ENCODE results near the gene IDI2.
"Not testable (repeated sequence)": the region's sequence is repeated elsewhere in the genome, so short reads cannot be mapped to it uniquely, and the experiment has no call there.

The IDI2 gene

DNA sequence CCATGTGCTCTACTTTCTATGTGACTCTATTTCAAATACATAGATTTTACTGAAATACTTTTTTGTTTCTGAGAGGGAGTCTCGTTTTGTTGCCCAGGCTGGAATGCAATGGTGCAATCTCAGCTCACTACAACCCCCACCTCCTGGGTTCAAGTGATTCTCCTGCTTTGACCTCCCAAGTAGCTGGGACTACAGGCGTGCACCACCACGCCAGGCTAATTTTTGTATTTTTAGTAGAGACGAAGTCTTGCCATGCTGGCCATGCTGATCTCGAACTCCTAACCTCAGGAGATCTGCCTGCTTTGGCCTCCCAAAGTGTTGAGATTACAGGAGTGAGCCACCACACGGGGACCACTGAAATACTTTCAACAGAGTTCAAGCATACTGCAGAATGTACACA lies 19.8 kb upstream of the IDI2 start:
- DNase-seq: no peak

DNA sequence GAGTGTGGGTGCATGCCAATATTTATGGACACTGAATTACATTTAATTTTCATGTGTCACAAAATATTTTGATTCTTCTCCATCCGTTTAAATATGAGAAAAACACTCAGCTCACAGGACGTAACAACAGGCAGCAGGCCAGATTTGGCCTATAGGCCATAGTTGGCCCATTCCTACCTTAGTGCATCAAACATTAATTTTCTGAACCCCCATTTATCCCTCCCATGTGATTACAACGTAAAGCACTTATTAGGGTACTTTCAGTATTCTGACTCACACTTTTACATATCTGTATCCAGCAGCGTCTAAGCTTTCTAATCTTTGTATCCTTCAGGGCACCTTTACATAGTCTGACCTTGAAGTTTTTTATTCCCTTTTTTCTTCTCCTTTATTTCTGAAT lies 19.3 kb upstream of the IDI2 start:
- no peak for DNase-seq

GRCh38 chr10:1044146-1044545 lies 18.5 kb upstream of the IDI2 start:
- no peak for DNase-seq

DNA sequence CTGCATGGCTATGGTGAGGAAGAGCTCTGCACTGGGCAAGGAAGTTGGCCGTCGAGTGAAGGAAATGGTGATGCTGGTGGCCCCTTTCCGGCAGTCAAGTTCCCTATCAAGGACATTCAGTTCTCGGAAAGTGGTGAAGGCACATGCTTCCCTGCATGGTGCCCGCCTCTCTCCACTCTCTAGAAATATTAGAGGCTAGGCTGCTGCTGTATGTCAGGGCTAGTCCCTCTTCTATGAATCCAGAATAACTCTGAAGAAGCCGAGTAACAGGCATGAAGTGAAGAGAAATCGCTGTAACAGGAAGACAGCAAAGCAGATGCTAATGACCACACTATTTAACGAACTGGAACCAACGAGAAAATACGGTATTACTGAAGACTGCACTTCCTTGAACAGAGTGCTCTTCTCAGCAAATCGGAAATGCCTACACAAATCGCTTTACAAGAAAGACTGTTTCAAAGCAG lies 17.9 kb upstream of the IDI2 start:
- no peak for DNase-seq

DNA sequence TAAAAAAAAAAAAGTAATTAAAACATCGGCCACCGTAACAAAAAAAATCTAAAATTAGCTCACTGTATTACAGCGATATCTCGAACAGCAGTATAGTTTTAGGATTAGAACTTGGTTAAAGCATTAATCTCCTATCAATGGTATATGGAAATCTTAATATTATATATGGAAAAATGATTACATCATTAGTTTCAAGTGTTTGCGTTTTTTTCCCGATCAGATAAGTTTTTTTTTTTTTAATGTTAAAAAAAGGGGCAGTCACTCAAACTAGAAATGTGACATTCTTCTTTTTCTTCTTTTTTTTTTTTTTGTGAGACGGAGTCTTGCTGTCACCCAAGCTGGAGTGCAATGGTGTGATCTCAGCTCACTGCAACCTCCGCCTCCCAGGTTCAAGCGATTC lies 15.9 kb upstream of the IDI2 start:
- DNase-seq: no peak

GRCh38 chr10:1040133-1040532 lies 14.5 kb upstream of the IDI2 start:
- no peak for DNase-seq

DNA sequence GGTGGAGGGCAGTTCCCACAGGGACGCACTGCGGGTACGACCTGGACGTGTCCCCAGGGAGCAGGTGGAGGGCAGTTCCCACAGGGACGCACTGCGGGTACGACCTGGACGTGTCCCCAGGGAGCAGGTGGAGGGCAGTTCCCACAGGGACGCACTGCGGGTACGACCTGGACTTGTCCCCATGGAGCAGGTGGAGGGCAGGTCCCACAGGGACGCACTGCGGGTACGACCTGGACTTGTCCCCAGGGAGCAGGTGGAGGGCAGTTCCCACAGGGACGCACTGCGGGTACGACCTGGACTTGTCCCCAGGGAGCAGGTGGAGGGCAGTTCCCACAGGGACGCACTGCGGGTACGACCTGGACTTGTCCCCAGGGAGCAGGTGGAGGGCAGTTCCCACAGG lies 13.1 kb upstream of the IDI2 start:
- DNase-seq: not testable (repeated sequence)

DNA sequence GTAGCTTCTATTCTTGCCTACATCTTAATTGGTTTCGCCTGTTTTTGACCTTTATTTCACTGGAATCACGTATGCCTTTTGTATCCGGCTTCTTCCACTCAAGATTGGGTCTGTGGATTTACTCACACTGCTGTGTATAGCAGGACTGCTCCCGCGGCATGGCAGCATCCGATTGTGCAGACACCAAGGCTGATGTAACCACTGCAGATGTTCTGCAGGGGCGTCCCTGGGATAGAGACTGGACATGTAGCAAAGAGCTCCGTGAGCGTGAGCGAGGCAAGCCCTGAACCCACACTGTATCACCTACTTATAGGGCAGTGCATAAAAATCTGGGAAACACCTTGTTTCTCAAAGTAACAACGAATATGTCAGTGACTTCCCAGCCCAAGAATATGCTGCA lies 11.4 kb upstream of the IDI2 start:
- DNase-seq: no peak

DNA sequence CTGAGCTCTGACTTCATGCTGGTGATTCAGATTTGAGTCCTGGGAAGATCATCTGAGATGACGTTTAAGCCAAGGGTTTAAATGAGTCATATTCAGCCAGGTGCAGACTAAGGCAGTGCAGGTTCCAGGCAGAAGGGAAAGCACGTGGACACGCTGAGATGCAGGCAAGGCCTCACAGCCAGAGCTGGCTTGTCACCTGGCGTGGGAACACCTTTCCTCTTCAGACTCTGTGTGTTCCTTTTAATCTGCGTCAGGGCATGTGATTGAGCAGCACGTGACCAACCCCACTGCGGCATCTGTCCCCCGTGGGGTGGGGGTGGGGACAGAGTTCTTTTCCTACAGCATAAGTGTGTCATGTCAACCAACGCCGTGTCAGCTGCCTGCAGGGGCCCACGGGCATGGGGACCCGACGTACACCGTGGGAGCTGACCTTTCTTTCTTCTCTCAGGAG lies 10.7 kb upstream of the IDI2 start:
- DNase-seq: no peak

GRCh38 chr10:1035201-1035600 lies 9.5 kb upstream of the IDI2 start:
- DNase-seq: no peak

DNA sequence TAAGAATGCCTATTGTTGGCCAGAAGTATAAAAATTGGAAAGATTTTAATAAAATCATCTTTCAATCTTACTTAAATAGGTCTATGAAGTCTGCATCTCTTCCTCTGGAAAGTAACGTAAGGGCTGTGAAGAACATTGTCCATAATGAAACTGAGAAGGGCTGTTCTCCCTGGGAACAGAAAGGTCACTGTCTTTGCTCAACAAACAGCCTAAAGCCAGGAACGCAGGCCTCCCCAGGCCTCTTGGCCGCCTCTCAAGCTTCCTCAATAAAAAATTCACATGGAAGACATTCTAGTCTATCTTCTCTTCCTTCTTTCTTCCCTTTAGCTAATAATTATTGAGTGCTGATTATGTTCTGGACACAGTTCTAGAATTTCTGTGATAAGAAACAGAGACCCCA lies 9.1 kb upstream of the IDI2 start:
- DNase-seq: no peak

GRCh38 chr10:1033601-1034000 lies 7.9 kb upstream of the IDI2 start:
- DNase-seq: no peak

DNA sequence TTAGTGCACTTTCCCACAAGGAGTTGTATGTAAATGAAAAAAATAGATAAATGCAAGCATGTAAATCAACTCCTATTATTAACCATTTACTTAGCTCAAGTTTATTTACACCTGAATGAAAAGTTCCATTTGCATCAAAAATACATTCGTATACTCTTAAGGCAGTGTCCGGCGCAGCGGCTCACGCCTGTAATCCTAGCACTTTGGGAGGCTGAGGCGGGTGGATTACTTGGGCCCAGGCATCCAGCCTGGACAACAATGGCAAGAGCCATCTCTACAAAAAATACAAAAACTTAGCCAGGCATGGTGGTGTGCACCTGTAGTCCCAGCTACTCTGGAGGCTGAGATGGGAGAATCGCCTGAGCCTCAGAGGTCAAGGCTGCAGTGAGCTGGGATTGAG lies 4.2 kb upstream of the IDI2 start:
- DNase-seq: no peak

DNA sequence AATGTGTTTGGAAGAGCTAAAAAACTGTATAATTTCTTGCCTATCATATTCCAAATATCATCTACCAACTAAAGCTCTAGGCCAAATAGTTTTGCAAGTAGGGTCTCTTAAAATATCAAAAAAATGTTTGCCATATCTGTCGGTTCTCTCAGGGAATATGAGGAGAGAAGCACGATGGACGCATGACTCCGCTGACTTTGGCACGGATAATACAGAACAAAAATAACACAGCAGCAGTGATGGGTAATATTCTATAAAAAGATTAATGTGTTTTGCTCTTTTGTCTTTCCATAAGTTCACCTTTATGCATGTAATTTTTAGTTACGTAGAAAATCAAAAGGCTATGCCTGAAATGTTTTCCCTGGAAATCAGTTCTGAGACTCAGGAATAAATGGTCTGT lies 919 bp upstream of the IDI2 start:
- DNase-seq: no peak

GRCh38 chr10:1024103-1024502 lies 1.6 kb downstream of the IDI2 start:
- no peak for DNase-seq

DNA sequence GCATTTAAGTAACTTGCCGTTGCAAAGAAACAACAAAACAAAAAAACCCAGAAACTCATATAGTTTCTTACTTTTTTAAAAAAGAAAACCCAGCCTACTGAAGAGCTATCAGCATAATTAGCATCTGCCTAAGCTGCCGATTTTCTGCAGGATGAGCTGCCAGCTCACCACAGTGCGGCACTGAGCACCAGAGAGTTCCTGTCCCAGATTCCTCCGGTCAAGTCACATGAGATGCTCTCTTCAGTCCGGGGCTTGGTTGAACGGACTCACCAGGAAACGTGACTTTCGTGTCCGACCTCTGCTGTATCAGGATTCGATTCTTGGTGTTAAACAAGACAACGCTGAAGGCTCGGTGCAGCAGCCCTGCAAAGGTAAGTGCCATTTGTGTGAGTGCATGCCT lies 3.2 kb downstream of the IDI2 start:
- DNase-seq: no peak

- no peak for DNase-seq
These were observed 4.7 kb downstream of the IDI2 start for GRCh38 chr10:1020958-1021357.

GRCh38 chr10:1020460-1020859 lies 5.2 kb downstream of the IDI2 start:
- no peak for DNase-seq

DNA sequence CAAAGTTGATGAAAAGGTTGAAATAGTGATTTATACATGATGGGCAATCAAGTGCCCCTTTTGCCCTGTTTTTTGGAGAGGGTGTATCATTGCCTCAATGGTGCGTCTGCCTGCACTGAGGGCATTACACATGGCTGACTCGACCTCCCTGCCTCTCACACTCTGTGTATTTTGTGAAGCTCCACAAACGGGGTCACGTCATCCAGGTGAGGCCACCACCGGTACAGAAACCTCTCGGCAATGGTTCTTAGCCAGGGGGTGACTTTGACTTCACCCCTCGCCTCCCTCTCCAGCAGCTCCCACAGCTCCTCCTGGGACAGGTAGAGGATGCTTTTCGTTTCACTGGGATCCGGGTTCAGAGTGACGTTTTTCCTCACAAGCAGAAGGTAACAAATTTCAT lies 6.3 kb downstream of the IDI2 start:
- no peak for DNase-seq

DNA sequence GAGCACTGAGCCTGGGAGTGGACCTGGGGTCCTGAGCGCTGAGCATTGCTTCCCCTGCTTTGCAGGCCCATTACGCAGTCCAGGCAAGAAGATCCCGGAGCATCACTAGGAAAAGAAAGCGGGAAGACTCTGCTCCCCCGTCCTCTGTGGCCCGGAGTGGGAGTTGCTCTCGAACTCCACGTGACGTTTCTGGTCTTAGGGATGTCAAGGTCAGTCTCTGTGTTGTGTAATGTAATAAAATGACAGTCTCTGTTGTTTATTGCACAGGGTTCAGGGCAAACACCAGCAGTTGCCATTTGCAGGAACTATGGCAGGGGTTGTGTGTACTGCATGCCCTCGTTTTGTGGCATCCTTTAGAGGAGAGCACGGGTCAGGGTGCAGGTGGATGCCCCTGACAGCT lies 10.0 kb downstream of the IDI2 start:
- no peak for DNase-seq

DNA sequence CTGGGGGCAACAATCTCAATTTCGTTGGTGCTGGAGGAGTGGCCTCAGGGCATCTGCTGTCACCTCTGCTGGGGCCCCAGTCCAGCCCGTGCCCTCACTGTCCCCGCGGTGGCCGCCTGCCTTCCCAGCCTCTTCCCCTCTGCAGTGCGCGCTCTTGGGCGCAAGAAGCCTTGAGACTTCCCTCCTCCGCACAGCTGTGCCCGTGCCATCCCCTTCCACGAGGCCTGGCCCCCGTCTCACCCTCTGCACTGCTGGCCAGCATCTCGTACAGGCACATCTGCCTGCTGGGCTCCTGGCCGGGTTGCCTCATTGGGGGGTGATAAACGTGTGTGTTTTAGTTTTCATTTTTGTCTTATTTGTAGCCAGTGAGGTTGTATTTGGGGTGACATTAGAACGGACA lies 14.0 kb downstream of the IDI2 start:
- DNase-seq: no peak

- DNase-seq: no peak
These were observed 15.0 kb downstream of the IDI2 start for GRCh38 chr10:1010703-1011102.

- DNase-seq: not testable (repeated sequence)
These were observed 15.7 kb downstream of the IDI2 start for GRCh38 chr10:1009947-1010346.

GRCh38 chr10:1009071-1009494 lies 16.6 kb downstream of the IDI2 start:
- DNase-seq: no peak

- no peak for DNase-seq
These were observed 18.1 kb downstream of the IDI2 start for GRCh38 chr10:1007583-1007982.

- DNase-seq: no peak
These were observed 19.1 kb downstream of the IDI2 start for GRCh38 chr10:1006573-1006972.
